Peyer's patch (tissue), 4 donors: ENCODE measurements around the gene SLC24A4. TPM values are rescaled to one million over a fixed set of nuclear protein-coding genes. Genes with fewer than 3 reads are reported as not detected.
"Not testable (repeated sequence)": the region's sequence is repeated elsewhere in the genome, so short reads cannot be mapped to it uniquely, and the experiment has no call there.

Source experiments
- DNase-seq, 3 donors: peaks; one replicate each; pipeline ENCODE4 v3.0.0-alpha.2; 2017 to 2019
- H3K27ac ChIP-seq, 4 donors: fragments of 200-600 bp; sonication (generic); one replicate each; pipeline ENCODE4 v1.5.1; 2016 to 2019
- H3K27me3 ChIP-seq, 2 donors: fragments of 200-600 bp; sonication (generic); one replicate each; pipeline ENCODE4 v1.5.1; 2019
- H3K36me3 ChIP-seq, 3 donors: fragments of 200-600 bp; sonication (generic); one replicate each; pipeline ENCODE4 v1.5.1; 2016 to 2019
- H3K4me1 ChIP-seq, 4 donors: fragments of 200-600 bp; sonication (generic); one replicate each; pipeline ENCODE4 v1.5.1; 2016 to 2019
- H3K4me3 ChIP-seq, 4 donors: fragments of 200-600 bp; sonication (generic); 1 replicate in 3 of 4; 2 replicates in 1 of 4; pipeline ENCODE4 v1.5.1; 2016 to 2019; ENCODE audit warnings: mild to moderate bottlenecking in 1 of 4
- H3K9me3 ChIP-seq, 4 donors: fragments of 200-600 bp; sonication (generic); one replicate each; pipeline ENCODE4 v1.5.1; 2016 to 2019; ENCODE audit warnings: mild to moderate bottlenecking in 1 of 4
- CTCF ChIP-seq, 6 experiments: fragments of 450-650 bp in 4 of 6; fragments of 200-600 bp in 2 of 6; sonication (generic) in 1 of 6; IDR thresholded peaks; one replicate each; pipeline ENCODE4 v1.5.1; 2017 to 2019; ENCODE audit warnings: antibody characterized with exemption in 6 of 6, mild to moderate bottlenecking in 3 of 6, moderate library complexity in 1 of 6
- POLR2A ChIP-seq, 2 donors: fragments of 450-650 bp; IDR thresholded peaks; one replicate each; pipeline ENCODE4 v1.5.1; 2017; ENCODE audit warnings: antibody characterized with exemption in 2 of 2, mild to moderate bottlenecking in 2 of 2, moderate library complexity in 2 of 2
- total RNA-seq, 4 donors: library from RNA; depleted of rRNA; stranded (reverse); fragments of >200 nt; gene quantifications; one replicate each; pipeline ENCODE4 v1.1.0, GENCODE V29; 2016

Gene SLC24A4
- total RNA-seq, 4 donors from 2014 or later, result 0.18 to 1.7 (median 0.54) TPM; not detected in 1

- Histone ChIP-seq H3K36me3 (no peaks in the 10 kb centered on the region), H3K27me3 (no peaks in the 10 kb centered on the region), H3K4me1 (no peaks in the 10 kb centered on the region), H3K9me3 (no peaks in the 10 kb centered on the region), H3K27ac (no peak overlapping the region), H3K4me3 (no peak overlapping the region)
- no peak for DNase-seq
- TF ChIP-seq CTCF (IDR thresholded peaks at IDR 0.05) (no peak), POLR2A (IDR thresholded peaks at IDR 0.05) (no peak)
Observed at GRCh38 chr14:92397150-92397952, 74.4 kb downstream of the SLC24A4 start.

- Histone ChIP-seq H3K27ac (no peak overlapping the region), H3K4me1 (no peaks in the 10 kb centered on the region), H3K9me3 (no peaks in the 10 kb centered on the region), H3K36me3 (no peaks in the 10 kb centered on the region), H3K27me3 (no peaks in the 10 kb centered on the region), H3K4me3 (no peak overlapping the region)
- no peak for TF ChIP-seq CTCF (IDR thresholded peaks at IDR 0.05)
- TF ChIP-seq POLR2A (IDR thresholded peaks at IDR 0.05), result no peak
- DNase-seq, result no peak
Observed at GRCh38 chr14:92397953-92398564, 75.1 kb downstream of the SLC24A4 start.

DNA sequence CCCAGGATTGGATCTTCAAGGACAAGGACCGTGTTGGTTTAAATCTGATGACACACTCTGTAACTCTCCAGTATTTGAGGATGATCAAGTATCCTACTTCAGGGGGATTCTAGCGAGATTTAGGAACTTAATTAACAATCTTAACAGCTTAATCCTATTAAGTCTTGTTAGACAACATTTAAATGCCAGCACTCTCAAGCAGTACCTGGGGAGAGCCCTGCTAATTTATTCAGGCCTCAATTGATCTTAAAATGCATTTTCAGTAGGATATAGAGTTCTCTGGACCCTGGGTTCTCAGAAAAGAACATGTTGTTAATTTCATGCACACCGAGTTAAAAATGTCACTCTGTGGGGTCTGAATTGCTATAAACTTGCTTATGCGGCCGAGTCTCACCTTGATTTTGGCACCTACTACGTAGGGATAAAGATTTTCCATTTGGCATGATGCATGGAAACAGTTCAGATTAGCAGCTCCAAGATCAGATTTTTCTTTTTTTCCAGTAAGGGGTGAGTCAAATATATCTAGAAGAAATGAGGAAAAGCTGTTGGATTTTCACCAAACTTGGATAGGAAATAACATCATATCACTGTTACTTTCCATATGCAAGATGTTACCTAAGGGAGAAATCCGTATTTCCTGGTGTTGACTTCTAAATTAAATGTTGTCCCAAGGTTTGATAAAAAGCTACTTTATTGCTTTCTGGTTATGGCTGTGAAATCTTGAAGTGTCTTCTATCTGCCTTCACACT, 76.1 kb downstream of the SLC24A4 start:
- TF ChIP-seq CTCF (IDR thresholded peaks at IDR 0.05), result no peak
- no peak for DNase-seq

DNA sequence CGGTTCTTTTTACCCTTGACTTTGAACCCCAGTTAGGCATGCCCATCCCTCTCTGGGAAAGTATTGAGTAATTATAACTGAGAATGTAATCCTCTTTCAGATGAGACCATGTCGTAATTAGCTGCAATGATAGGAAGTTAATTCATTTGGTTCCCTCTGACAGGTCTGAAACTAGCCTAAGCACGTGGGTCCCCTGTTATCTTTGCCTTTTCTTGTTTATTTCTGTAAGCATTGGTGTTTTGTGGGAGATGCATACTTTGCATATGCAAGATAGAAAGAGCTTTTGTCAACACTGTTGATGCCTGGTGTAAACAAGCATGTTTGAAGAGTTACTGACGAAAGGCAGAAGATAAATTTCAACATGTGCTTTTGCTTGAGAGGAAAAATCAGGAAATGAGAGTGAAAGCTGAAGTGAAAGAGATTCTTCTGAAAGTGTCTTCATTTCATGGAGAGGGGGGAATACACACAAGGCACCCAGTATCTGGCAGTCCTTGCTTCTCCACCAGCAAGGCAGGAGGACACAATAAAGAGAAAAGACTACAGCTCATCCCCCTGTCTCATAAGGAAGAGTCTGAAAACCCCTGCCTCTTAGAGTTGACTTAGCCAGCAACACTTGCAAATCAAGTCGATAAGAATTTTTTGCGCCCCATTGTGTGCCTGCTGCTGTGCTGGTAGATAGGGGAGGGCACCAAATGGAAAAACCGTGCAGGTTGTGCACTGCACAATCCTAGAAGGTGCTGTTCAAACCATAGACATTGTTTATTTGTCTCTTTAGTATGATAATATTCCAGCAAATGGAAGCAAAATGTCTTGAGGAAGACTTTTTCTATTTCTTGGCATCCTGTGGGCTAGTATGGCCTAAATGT, 77.8 kb downstream of the SLC24A4 start:
- DNase-seq, result no peak
- TF ChIP-seq POLR2A (IDR thresholded peaks at IDR 0.05), result no peak
- no peak for TF ChIP-seq CTCF (IDR thresholded peaks at IDR 0.05)
- H3K4me3 ChIP-seq, result no peak overlapping the region
- H3K27ac ChIP-seq, result peak overlapping the region in 1 of 4 donors; percentile 51
- H3K27me3 ChIP-seq, result no peaks in the 10 kb centered on the region
- no peaks in the 10 kb centered on the region for H3K9me3 ChIP-seq
- H3K36me3 ChIP-seq, result no peaks in the 10 kb centered on the region
- H3K4me1 ChIP-seq, result no peaks in the 10 kb centered on the region

More for the DNA sequence above, 76.1 kb downstream of the SLC24A4 start:
- H3K4me3 ChIP-seq, result no peak overlapping the region
- H3K4me1 ChIP-seq, result no peaks in the 10 kb centered on the region
- no peaks in the 10 kb centered on the region for H3K36me3 ChIP-seq
- H3K27ac ChIP-seq, result no peak overlapping the region
- no peaks in the 10 kb centered on the region for H3K27me3 ChIP-seq
- H3K9me3 ChIP-seq, result no peaks in the 10 kb centered on the region

DNA sequence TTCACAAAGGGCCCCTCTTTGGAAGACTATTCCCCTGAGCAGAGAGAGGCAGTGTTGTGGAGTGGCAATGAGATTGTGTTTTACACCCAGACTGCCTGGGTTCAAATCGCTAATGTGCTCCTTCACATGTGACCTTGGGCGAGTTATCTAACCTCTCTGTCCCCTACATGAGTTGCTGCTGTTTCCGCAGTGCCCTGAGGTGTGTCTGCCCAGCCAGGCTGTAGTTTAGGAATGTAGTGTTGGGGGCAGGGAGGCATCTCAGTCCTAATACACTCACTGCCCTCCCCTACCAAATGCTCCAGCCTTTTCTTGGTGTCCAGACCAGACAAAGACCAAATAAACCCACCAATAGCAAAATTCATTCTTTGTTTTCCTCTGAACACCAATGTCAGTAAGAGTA, 78.6 kb downstream of the SLC24A4 start:
- peak overlapping the region in 1 of 4 donors; percentile 51 for H3K27ac ChIP-seq
- H3K4me3 ChIP-seq, result no peak overlapping the region
- TF ChIP-seq POLR2A (IDR thresholded peaks at IDR 0.05), result no peak
- no peak for TF ChIP-seq CTCF (IDR thresholded peaks at IDR 0.05)
- H3K27me3 ChIP-seq, result no peaks in the 10 kb centered on the region
- no peaks in the 10 kb centered on the region for H3K4me1 ChIP-seq
- no peak for DNase-seq
- no peaks in the 10 kb centered on the region for H3K36me3 ChIP-seq
- H3K9me3 ChIP-seq, result peaks cover 0 to 5% (median 0%) of the 10 kb centered on the region in 4 donors

DNA sequence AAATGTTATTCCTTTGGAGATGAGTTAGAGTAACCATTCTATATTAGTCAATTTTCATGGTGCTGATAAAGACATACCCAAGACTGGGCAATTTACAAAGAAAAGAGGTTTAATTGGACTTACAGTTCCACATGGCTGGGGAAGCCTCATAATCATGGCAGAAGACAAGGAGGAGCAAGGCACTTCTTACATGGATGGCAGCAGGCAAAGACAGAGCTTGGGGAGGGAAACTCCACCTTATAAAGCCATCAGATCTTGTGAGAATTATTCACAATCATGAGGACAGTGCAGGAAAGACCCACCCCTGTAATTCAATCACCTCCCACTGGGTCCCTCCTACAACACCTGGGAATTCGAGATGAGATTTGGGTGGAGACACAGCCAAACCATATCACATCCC, 79.5 kb downstream of the SLC24A4 start:
- DNase-seq, H3K4me3 ChIP-seq, H3K27ac ChIP-seq, H3K4me1 ChIP-seq, H3K36me3 ChIP-seq, H3K27me3 ChIP-seq, H3K9me3 ChIP-seq: not testable (repeated sequence)
